Colonic mucosa (tissue), 4 donors: ENCODE measurements around the gene ODF4. TPM values are rescaled to one million over a fixed set of nuclear protein-coding genes. Genes with fewer than 3 reads are reported as not detected.
"Not testable (repeated sequence)": the region's sequence is repeated elsewhere in the genome, so short reads cannot be mapped to it uniquely, and the experiment has no call there.

Experiments used
- DNase-seq: peaks from one replicate; pipeline ENCODE4 v3.0.0-alpha.2; 2020
- H3K27ac ChIP-seq: fragments of 200-600 bp; one replicate; pipeline ENCODE4 v1.8.0; 2021
- H3K27me3 ChIP-seq: fragments of 200-600 bp; one replicate; pipeline ENCODE4 v1.8.0; 2021
- H3K36me3 ChIP-seq: fragments of 200-600 bp; one replicate; pipeline ENCODE4 v1.8.0; 2021
- H3K4me1 ChIP-seq: fragments of 200-600 bp; one replicate; pipeline ENCODE4 v1.8.0; 2021; ENCODE audit warnings: mild to moderate bottlenecking
- H3K4me3 ChIP-seq: fragments of 200-600 bp; one replicate; pipeline ENCODE4 v1.8.0; 2021
- H3K9ac ChIP-seq, 2 donors: one replicate each; pipeline ENCODE4 v1.7.0; 2013; ENCODE audit warnings: control low read depth in 2 of 2, low read depth in 2 of 2, low read length in 2 of 2
- H3K9me3 ChIP-seq: fragments of 200-600 bp; one replicate; pipeline ENCODE4 v1.8.0; 2021
- intact Hi-C: fragments of 100-400 bp; cut with DNase I; formaldehyde crosslinking; loops from one replicate; pipeline ENCODE4 v1.14.1; 2022
- total RNA-seq, 2 donors: library from RNA; stranded (reverse); fragmentation: NEBNext Ultra II Directional in 1 of 2; extraction: Animal tissue kit (Norgen Biotek cat#: 25700) in 1 of 2; gene quantifications; one replicate each; pipeline ENCODE4 v1.2.1, GENCODE V29; 2021
- TF ChIP-seq, protein P1 (sequence below): fragments of 200-600 bp; IDR thresholded peaks from one replicate; pipeline ENCODE4 v1.8.0; 2022; ENCODE audit warnings: antibody characterized with exemption, mild to moderate bottlenecking
- donor health status: healthy.
- donor health status: DM: no; HTN: no; CAD: no.
- donor health status: DM: no; HTN: no; CAD: no.

Gene ODF4
- total RNA-seq, 2 donors from 2014 or later: not detected

DNA sequence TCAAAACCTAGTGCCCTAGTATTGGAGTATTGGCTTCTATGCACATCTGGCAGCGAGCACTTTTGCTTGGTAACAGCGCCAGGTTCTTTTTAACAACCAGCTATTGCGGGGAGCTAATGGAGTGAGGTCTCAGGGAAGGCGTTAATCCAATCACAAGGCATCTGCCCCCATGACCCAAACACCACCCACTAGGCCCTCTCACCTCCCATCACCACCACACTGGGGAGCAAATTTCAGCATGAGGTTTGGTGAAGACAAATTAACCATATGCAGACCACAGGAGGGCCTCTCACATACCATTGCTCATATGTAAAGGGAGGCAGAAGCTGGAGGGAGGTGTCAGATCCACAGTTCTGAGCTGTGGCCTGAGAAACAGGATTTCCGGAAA is 893 bp upstream of the ODF4 start:
- Histone ChIP-seq H3K36me3 (no peaks in the 10 kb centered on the region), H3K4me3 (no peak overlapping the region), H3K4me1 (no peaks in the 10 kb centered on the region), H3K9me3 (no peaks in the 10 kb centered on the region), H3K9ac (no peak overlapping the region), H3K27ac (no peak overlapping the region), H3K27me3 (no peaks in the 10 kb centered on the region)
- intact Hi-C loops: no loop called here
- TF ChIP-seq, protein P1, sequence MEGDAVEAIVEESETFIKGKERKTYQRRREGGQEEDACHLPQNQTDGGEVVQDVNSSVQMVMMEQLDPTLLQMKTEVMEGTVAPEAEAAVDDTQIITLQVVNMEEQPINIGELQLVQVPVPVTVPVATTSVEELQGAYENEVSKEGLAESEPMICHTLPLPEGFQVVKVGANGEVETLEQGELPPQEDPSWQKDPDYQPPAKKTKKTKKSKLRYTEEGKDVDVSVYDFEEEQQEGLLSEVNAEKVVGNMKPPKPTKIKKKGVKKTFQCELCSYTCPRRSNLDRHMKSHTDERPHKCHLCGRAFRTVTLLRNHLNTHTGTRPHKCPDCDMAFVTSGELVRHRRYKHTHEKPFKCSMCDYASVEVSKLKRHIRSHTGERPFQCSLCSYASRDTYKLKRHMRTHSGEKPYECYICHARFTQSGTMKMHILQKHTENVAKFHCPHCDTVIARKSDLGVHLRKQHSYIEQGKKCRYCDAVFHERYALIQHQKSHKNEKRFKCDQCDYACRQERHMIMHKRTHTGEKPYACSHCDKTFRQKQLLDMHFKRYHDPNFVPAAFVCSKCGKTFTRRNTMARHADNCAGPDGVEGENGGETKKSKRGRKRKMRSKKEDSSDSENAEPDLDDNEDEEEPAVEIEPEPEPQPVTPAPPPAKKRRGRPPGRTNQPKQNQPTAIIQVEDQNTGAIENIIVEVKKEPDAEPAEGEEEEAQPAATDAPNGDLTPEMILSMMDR: no peak
- DNase-seq: no peak

DNA sequence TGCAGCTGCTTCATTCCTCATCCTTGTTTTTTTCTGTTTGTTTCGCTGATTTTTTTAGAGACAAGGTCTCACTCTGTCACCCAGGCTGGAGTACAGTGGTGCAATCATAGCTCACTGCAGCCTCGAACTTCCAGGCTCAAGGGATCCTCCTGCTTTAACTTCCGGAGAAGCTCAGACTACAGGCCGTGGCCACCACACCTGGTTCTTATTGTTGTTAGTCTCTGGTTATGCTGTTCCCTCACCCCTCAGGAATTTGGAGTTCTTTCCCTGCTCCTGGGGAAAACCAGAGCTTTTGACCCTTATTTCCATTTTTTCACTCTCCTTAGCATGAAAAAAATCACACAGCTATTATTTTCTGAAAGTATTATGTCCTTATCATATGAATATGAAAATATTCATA is 1.8 kb downstream of the ODF4 start:
- H3K4me3 ChIP-seq: no peak overlapping the region
- H3K9ac ChIP-seq: no peak overlapping the region
- DNase-seq: no peak
- TF ChIP-seq, protein P1: no peak
- H3K27me3 ChIP-seq: no peaks in the 10 kb centered on the region
- no peaks in the 10 kb centered on the region for H3K36me3 ChIP-seq
- intact Hi-C loops: no loop called here
- H3K9me3 ChIP-seq: no peaks in the 10 kb centered on the region
- no peak overlapping the region for H3K27ac ChIP-seq
- H3K4me1 ChIP-seq: no peaks in the 10 kb centered on the region

DNA sequence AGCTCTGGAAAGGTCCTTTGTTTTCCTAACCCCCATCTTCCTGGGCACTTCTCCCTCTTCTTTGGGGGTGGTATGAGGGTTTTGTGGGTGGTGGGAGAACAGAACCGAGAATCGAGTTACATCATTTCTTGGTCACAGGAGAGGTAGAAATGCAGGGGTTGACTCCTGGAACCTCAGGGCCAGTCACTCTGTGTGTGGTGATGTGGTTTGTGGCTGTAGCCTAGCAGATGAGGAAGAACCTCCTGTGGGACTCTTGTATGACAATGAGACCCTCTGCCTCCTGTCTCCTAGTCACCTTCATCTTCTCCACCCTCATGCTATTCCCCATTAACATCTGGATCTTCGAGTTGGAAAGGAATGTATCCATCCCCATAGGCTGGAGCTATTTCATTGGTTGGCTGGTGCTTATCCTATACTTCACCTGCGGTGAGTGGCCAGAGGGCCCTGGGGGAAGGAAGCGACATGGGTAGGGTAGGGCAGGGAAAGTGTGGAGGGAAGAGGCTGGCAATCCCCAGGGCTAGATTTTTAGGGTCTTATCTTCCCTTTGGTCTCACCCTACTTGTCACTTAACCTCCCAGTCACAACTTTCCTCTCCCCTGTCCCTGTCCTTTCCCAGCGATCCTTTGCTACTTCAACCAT is 5.5 kb downstream of the ODF4 start:
- intact Hi-C loops: no loop called here
- Histone ChIP-seq H3K4me1 (no peaks in the 10 kb centered on the region), H3K36me3 (no peaks in the 10 kb centered on the region), H3K9ac (no peak overlapping the region), H3K4me3 (no peak overlapping the region), H3K27me3 (no peaks in the 10 kb centered on the region), H3K9me3 (no peaks in the 10 kb centered on the region), H3K27ac (no peak overlapping the region)
- TF ChIP-seq, protein P1: no peak
- no peak for DNase-seq

DNA sequence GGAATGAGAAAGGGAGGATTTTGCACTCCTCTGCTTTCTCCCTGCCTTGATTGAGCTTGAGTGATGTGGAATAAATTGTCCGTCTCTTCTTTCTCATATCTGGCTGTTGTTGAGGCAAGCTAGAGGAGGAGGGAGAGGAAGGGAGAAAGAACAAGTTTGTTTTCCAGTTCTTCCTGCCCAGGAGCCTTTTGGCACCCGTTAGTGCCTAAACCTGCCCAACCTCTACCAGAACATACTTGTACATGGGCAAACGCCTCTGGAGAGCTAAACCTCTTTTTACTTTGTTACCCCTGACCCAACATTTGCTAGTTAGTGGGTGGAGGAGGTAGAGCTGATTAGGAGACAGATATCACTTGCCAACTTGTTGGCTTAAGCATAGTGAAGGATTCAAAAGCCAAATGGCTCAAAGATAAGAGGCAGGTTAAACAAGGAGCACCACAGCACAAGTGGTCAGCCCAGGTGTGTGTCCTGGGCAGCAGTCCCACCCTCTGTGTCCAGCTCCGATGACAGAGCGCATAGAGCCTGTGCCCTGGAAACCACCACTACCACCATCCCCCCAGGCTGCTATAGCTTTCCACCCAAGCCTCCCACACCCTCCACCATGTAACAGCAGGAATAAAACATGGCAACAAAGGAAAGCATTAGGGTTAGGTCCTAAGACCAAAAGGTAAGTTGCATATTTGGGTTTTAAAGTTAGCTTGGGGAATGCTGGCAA is 6.5 kb downstream of the ODF4 start:
- Histone ChIP-seq H3K4me3 (no peak overlapping the region), H3K27me3 (no peaks in the 10 kb centered on the region), H3K27ac (no peak overlapping the region), H3K4me1 (no peaks in the 10 kb centered on the region), H3K9ac (no peak overlapping the region), H3K9me3 (no peaks in the 10 kb centered on the region), H3K36me3 (no peaks in the 10 kb centered on the region)
- TF ChIP-seq, protein P1: no peak
- DNase-seq: no peak
- intact Hi-C loops: no loop called here

DNA sequence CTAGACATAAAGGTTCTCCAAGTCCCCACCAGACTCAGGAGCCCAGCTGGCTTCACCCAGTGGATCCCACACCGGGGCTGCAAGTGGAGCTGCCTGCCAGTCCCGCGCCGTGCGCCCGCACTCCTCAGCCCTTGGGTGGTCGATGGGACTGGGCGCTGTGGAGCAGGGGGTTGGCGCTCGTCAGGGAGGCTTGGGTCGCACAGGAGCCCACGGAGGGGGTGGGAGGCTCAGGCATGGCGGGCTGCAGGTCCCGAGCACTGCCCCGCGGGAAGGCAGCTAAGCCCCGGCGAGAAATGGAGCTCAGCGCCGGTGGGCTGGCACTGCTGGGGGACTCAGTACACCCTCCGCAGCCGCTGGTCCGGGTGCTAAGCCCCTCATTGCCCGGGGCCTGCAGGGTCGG is 7.4 kb downstream of the ODF4 start:
- DNase-seq, H3K27me3 ChIP-seq, H3K9me3 ChIP-seq, H3K36me3 ChIP-seq, H3K27ac ChIP-seq, H3K9ac ChIP-seq, H3K4me3 ChIP-seq, H3K4me1 ChIP-seq, intact Hi-C loops: not testable (repeated sequence)

DNA sequence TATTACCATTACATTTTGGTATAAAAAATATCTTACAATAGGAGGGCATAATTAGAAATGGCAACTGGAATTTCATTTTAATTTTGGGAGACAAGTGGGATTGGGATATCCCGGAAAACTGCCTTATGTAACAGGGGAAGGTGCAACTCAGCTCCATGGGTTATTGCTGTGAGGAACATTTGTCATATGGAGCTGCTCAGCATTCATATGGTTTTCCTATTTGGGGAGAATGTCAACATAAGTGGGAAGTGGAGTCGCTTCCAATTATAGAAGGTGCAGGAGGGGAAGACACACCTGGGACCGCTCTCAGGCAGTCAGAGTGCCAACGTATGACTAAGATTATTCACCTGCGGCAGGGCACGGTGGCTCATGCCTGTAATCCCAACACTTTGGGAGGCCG is 10.7 kb downstream of the ODF4 start:
- TF ChIP-seq, protein P1: no peak
- Histone ChIP-seq H3K9ac (no peak overlapping the region), H3K27me3 (no peaks in the 10 kb centered on the region), H3K27ac (no peak overlapping the region), H3K9me3 (no peaks in the 10 kb centered on the region), H3K4me1 (no peaks in the 10 kb centered on the region), H3K4me3 (no peak overlapping the region), H3K36me3 (no peaks in the 10 kb centered on the region)
- intact Hi-C loops: no loop called here
- no peak for DNase-seq
